ENCODE results near the gene UBXN1.

The UBXN1 gene

GRCh38 chr11:62678770-62679696 lies at the start of gene UBXN1:
UBXN1 (minus strand) TSS chr11:62679073; CDS start chr11:62678923, 150 bp downstream.
- H3K9me3 ChIP-seq (replicated peaks in 1 of 11) = no peaks in the 10 kb centered on the region
- H3K27ac ChIP-seq = peak within 1 kb of the TSS; percentile 87 to 96 (median 93)
- no peaks in the 10 kb centered on the region for H3K27me3 ChIP-seq
- H3K4me2 ChIP-seq = peak within 1 kb of the TSS; percentile 71 to 97 (median 92)
- H3K9ac ChIP-seq = peak within 1 kb of the TSS; percentile 92 to 98 (median 97)
- peak within 1 kb of the TSS; percentile 81 to 99 (median 97) for H3K4me3 ChIP-seq
- peak in 2 of 11 experiments; percentile 42 to 62; a peak in 2 of 22 replicates for TF ChIP-seq Cebpa-rat (IDR thresholded peaks at IDR 0.05)
- peaks cover 39 to 42% (median 41%) of the 10 kb centered on the region in 11 experiments for H3K36me3 ChIP-seq
- peaks cover 0 to 26% (median 16%) of the 10 kb centered on the region in 11 experiments; a peak in 11 of 22 replicates for H4K20me1 ChIP-seq
- peaks cover 35 to 51% (median 46%) of the 10 kb centered on the region in 10 experiments for H3K4me1 ChIP-seq

- H3K4me1 ChIP-seq = peaks cover 39 to 53% (median 49%) of the 10 kb centered on the region in 10 experiments
- peak within 1 kb of the TSS; percentile 91 to 99 (median 98) for H3K9ac ChIP-seq
- peak within 1 kb of the TSS; percentile 89 to 100 (median 97) for H3K4me3 ChIP-seq
- no peaks in the 10 kb centered on the region for H3K27me3 ChIP-seq
- peaks cover 33 to 57% (median 40%) of the 10 kb centered on the region in 11 experiments for H4K20me1 ChIP-seq
- peak within 1 kb of the TSS; percentile 79 to 98 (median 93) for H3K27ac ChIP-seq
- H3K9me3 ChIP-seq (replicated peaks in 1 of 11) = no peaks in the 10 kb centered on the region
- peaks cover 16 to 49% (median 34%) of the 10 kb centered on the region in 11 experiments for H3K36me3 ChIP-seq
- peak within 1 kb of the TSS; percentile 88 to 97 (median 93) for H3K4me2 ChIP-seq
- TF ChIP-seq Cebpa-rat (IDR thresholded peaks at IDR 0.05) = no peak
Observed at GRCh38 chr11:62728171-62728988, 49.5 kb upstream of the UBXN1 start, which contains the start of gene TTC9C. TTC9C (plus strand) TSS chr11:62728486; CDS start chr11:62728849, 363 bp downstream.

- peaks cover 39 to 61% (median 46%) of the 10 kb centered on the region in 11 experiments for H4K20me1 ChIP-seq
- peak overlapping the region; percentile 79 to 98 (median 93) for H3K27ac ChIP-seq
- peak overlapping the region; percentile 82 to 97 (median 93) for H3K4me2 ChIP-seq
- H3K4me3 ChIP-seq = peak overlapping the region; percentile 89 to 100 (median 97)
- peak in 6 of 11 experiments; percentile 6 to 80 (median 32); a peak in 5 of 22 replicates for TF ChIP-seq Cebpa-rat (IDR thresholded peaks at IDR 0.05)
- no peaks in the 10 kb centered on the region for H3K9me3 ChIP-seq (replicated peaks in 1 of 11)
- H3K27me3 ChIP-seq = no peaks in the 10 kb centered on the region
- peak overlapping the region; percentile 91 to 99 (median 98) for H3K9ac ChIP-seq
- H3K4me1 ChIP-seq = peaks cover 44 to 54% (median 50%) of the 10 kb centered on the region in 10 experiments
- peaks cover 16 to 49% (median 35%) of the 10 kb centered on the region in 11 experiments for H3K36me3 ChIP-seq
Observed at GRCh38 chr11:62727872-62728170, 48.9 kb upstream of the UBXN1 start.

GRCh38 chr11:62727165-62727871 lies 48.4 kb upstream of the UBXN1 start, which contains the start of gene HNRNPUL2:
HNRNPUL2 (minus strand) TSS chr11:62727457; CDS start chr11:62727156, 301 bp downstream.
- no peaks in the 10 kb centered on the region for H3K9me3 ChIP-seq (replicated peaks in 1 of 11)
- H3K9ac ChIP-seq = peak within 1 kb of the TSS; percentile 91 to 99 (median 98)
- H3K4me1 ChIP-seq = peaks cover 40 to 55% (median 46%) of the 10 kb centered on the region in 10 experiments
- peak within 1 kb of the TSS; percentile 88 to 97 (median 95) for H3K4me2 ChIP-seq
- H3K36me3 ChIP-seq = peaks cover 21 to 54% (median 39%) of the 10 kb centered on the region in 11 experiments
- peak within 1 kb of the TSS; percentile 79 to 98 (median 93) for H3K27ac ChIP-seq
- H3K4me3 ChIP-seq = peak within 1 kb of the TSS; percentile 89 to 100 (median 97)
- H3K27me3 ChIP-seq = no peaks in the 10 kb centered on the region
- no peak for TF ChIP-seq Cebpa-rat (IDR thresholded peaks at IDR 0.05)
- peaks cover 44 to 65% (median 50%) of the 10 kb centered on the region in 11 experiments for H4K20me1 ChIP-seq

- Histone ChIP-seq H3K36me3 (peaks cover 26 to 57% (median 44%) of the 10 kb centered on the region in 11 experiments), H3K27me3 (no peaks in the 10 kb centered on the region), H3K4me1 (peaks cover 36 to 52% (median 43%) of the 10 kb centered on the region in 10 experiments), H3K4me2 (peak overlapping the region; percentile 87 to 97 (median 92)), H3K9ac (peak overlapping the region; percentile 91 to 99 (median 98)), H3K9me3 (replicated peaks in 1 of 11) (no peaks in the 10 kb centered on the region), H3K27ac (peak overlapping the region; percentile 79 to 98 (median 93)), H4K20me1 (peaks cover 47 to 69% (median 55%) of the 10 kb centered on the region in 11 experiments), H3K4me3 (peak overlapping the region; percentile 89 to 100 (median 97))
- no peak for TF ChIP-seq Cebpa-rat (IDR thresholded peaks at IDR 0.05)
Observed at GRCh38 chr11:62726915-62727164, 48.0 kb upstream of the UBXN1 start.

- H3K9me3 ChIP-seq (replicated peaks in 1 of 11) = no peaks in the 10 kb centered on the region
- H3K36me3 ChIP-seq = peaks cover 31 to 57% (median 49%) of the 10 kb centered on the region in 11 experiments
- peak overlapping the region; percentile 79 to 98 (median 93) for H3K27ac ChIP-seq
- H3K4me3 ChIP-seq = peak overlapping the region; percentile 89 to 100 (median 97)
- no peaks in the 10 kb centered on the region for H3K27me3 ChIP-seq
- H3K4me1 ChIP-seq = peaks cover 31 to 47% (median 38%) of the 10 kb centered on the region in 10 experiments
- peak overlapping the region; percentile 87 to 97 (median 92) for H3K4me2 ChIP-seq
- peaks cover 47 to 72% (median 53%) of the 10 kb centered on the region in 11 experiments for H4K20me1 ChIP-seq
- no peak for TF ChIP-seq Cebpa-rat (IDR thresholded peaks at IDR 0.05)
- H3K9ac ChIP-seq = peak overlapping the region; percentile 91 to 99 (median 98)
Observed at GRCh38 chr11:62726156-62726914, 47.5 kb upstream of the UBXN1 start.

GRCh38 chr11:62725646-62726045 lies 46.8 kb upstream of the UBXN1 start:
- H3K9me3 ChIP-seq (replicated peaks in 1 of 11) = no peaks in the 10 kb centered on the region
- no peaks in the 10 kb centered on the region for H3K27me3 ChIP-seq
- H3K4me1 ChIP-seq = peaks cover 24 to 40% (median 31%) of the 10 kb centered on the region in 10 experiments
- H3K9ac ChIP-seq = peak overlapping the region; percentile 91 to 99 (median 98)
- peak overlapping the region; percentile 89 to 100 (median 97) for H3K4me3 ChIP-seq
- H3K4me2 ChIP-seq = peak overlapping the region; percentile 87 to 97 (median 92)
- no peak for TF ChIP-seq Cebpa-rat (IDR thresholded peaks at IDR 0.05)
- peak overlapping the region; percentile 79 to 98 (median 93) for H3K27ac ChIP-seq
- H4K20me1 ChIP-seq = peaks cover 45 to 69% (median 51%) of the 10 kb centered on the region in 11 experiments
- H3K36me3 ChIP-seq = peaks cover 38 to 57% (median 52%) of the 10 kb centered on the region in 11 experiments

All from BLaER1 treated with 17β-estradiol and CSF1 and Interleukin-3, amounts not matched to agents 10 nM and 100 nM (cell line).